ENCODE data around the gene NMNAT2. TPM values are rescaled to one million over a fixed set of nuclear protein-coding genes. Genes with fewer than 3 reads are reported as not detected.

Gene NMNAT2
- total RNA-seq, 1 donor from 2014 or later, result 2.1 TPM

- intact Hi-C loops (cut with DNase I), result no loop called here
- DNase-seq (no peak), ATAC-seq (ENCODE audit: poor library complexity) (peak; percentile 10)
These were observed 89.8 kb downstream of the NMNAT2 start for GRCh38 chr1:183328371-183328770.

- ATAC-seq (ENCODE audit: poor library complexity) (peak; percentile 87), DNase-seq (peak; percentile 62)
- intact Hi-C loops (cut with DNase I), result no loop called here
These were observed 90.5 kb downstream of the NMNAT2 start for GRCh38 chr1:183327434-183328290.

GRCh38 chr1:183323849-183324683, 94.1 kb downstream of the NMNAT2 start:
- no peak for DNase-seq
- ATAC-seq (ENCODE audit: poor library complexity), result no peak
- intact Hi-C loops (cut with DNase I), result no loop called here

- ATAC-seq (ENCODE audit: poor library complexity), result no peak
- intact Hi-C loops (cut with DNase I), result no loop called here
- no peak for DNase-seq
These were observed 98.6 kb downstream of the NMNAT2 start for GRCh38 chr1:183319606-183320005.

- ATAC-seq (ENCODE audit: poor library complexity) (peak; percentile 13), DNase-seq (no peak)
- intact Hi-C loops (cut with DNase I), result no loop called here
These were observed 99.1 kb downstream of the NMNAT2 start for GRCh38 chr1:183319051-183319450.

- DNase-seq (peak; percentile 87), ATAC-seq (ENCODE audit: poor library complexity) (peak; percentile 97)
- intact Hi-C loops (cut with DNase I), result no loop called here
These were observed 99.7 kb downstream of the NMNAT2 start for GRCh38 chr1:183318433-183318832.

GRCh38 chr1:183315991-183316758, 102.0 kb downstream of the NMNAT2 start:
- intact Hi-C loops (cut with DNase I), result loop anchor here (2.0 kb wide), 1 partner anchor 35 kb away; no protein-coding TSS in a partner anchor
- DNase-seq (no peak), ATAC-seq (ENCODE audit: poor library complexity) (no peak)

- DNase-seq (no peak), ATAC-seq (ENCODE audit: poor library complexity) (no peak)
- intact Hi-C loops (cut with DNase I), result no loop called here
These were observed 105.1 kb downstream of the NMNAT2 start for GRCh38 chr1:183313063-183313462.

GRCh38 chr1:183310753-183311479, 107.3 kb downstream of the NMNAT2 start:
- DNase-seq (no peak), ATAC-seq (ENCODE audit: poor library complexity) (no peak)
- intact Hi-C loops (cut with DNase I), result no loop called here

GRCh38 chr1:183308719-183309118, 109.5 kb downstream of the NMNAT2 start:
- no peak for ATAC-seq (ENCODE audit: poor library complexity)
- DNase-seq, result no peak

GRCh38 chr1:183306317-183307042, 111.7 kb downstream of the NMNAT2 start:
- ATAC-seq (ENCODE audit: poor library complexity) (peak; percentile 51), DNase-seq (no peak)
- intact Hi-C loops (cut with DNase I), result no loop called here

More at GRCh38 chr1:183308719-183309118, 109.5 kb downstream of the NMNAT2 start:
- intact Hi-C loops (cut with DNase I), result no loop called here

GRCh38 chr1:183304440-183305107, 113.6 kb downstream of the NMNAT2 start:
- DNase-seq (no peak), ATAC-seq (ENCODE audit: poor library complexity) (no peak)
- intact Hi-C loops (cut with DNase I), result no loop called here

- intact Hi-C loops (cut with DNase I), result no loop called here
- DNase-seq, result no peak
- ATAC-seq (ENCODE audit: poor library complexity), result no peak
These were observed 114.3 kb downstream of the NMNAT2 start for GRCh38 chr1:183303901-183304300.

GRCh38 chr1:183303323-183303645, 114.9 kb downstream of the NMNAT2 start:
- intact Hi-C loops (cut with DNase I), result no loop called here
- DNase-seq, result no peak
- no peak for ATAC-seq (ENCODE audit: poor library complexity)

- ATAC-seq (ENCODE audit: poor library complexity) (peak; percentile 18), DNase-seq (no peak)
- intact Hi-C loops (cut with DNase I), result no loop called here
These were observed 115.5 kb downstream of the NMNAT2 start for GRCh38 chr1:183302452-183303322.

- intact Hi-C loops (cut with DNase I), result no loop called here
- DNase-seq (no peak), ATAC-seq (ENCODE audit: poor library complexity) (peak; percentile 57)
These were observed 116.9 kb downstream of the NMNAT2 start for GRCh38 chr1:183301239-183301638.

All from Right ventricle myocardium superior (tissue), 1 donor.